HG03354 (cell line): Measurements from ENCODE around the gene IFI6.
"Not testable (repeated sequence)": the region's sequence is repeated elsewhere in the genome, so short reads cannot be mapped to it uniquely, and the experiment has no call there.

Experiments used
- ATAC-seq: cut with Tn5 transposase; IDR thresholded peaks from one replicate; pipeline ENCODE4 v1.9.1; 2021; ENCODE audit warnings: mild to moderate bottlenecking; ENCODE audit not compliant: unreplicated experiment, poor library complexity, severe bottlenecking

IFI6 gene

DNA sequence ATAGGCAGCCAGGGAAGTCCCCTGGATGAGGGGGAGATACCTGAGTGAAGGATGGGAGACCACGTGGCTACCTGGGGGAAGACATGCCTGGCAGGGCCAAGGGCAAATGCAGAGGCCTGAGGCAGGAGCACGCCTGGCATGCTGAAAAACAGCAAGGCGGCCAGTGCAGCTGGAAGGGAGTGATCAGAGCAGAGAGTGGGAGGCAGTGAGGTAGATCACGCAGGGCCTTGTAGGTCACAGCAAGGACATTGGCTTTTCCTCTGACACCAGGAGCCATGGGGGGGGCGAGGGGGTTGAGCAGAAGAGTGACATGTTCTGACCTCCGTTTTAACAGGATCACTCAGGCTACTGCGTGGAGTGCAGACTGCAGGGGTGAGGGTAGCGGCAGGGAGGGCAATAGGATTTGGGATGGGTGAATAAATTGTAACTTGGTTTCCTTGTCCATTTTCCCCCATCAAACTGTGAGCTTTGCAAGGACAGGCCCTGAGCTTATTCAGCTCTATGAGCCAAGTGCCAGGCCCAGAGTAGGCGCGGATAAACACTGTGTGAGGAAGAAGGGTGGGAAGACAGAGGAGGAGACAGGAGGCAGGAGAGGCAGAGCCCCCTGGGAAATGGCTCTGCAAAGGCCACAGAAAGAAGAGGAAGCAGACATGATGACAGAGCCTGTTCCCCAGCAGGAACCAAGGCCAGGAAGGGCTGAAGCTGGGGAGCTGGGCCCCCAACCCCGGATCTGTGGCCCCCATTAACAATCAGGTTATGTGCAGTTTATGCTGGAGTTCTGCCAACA is 16.6 kb downstream of the IFI6 start:
- ATAC-seq, result no peak

DNA sequence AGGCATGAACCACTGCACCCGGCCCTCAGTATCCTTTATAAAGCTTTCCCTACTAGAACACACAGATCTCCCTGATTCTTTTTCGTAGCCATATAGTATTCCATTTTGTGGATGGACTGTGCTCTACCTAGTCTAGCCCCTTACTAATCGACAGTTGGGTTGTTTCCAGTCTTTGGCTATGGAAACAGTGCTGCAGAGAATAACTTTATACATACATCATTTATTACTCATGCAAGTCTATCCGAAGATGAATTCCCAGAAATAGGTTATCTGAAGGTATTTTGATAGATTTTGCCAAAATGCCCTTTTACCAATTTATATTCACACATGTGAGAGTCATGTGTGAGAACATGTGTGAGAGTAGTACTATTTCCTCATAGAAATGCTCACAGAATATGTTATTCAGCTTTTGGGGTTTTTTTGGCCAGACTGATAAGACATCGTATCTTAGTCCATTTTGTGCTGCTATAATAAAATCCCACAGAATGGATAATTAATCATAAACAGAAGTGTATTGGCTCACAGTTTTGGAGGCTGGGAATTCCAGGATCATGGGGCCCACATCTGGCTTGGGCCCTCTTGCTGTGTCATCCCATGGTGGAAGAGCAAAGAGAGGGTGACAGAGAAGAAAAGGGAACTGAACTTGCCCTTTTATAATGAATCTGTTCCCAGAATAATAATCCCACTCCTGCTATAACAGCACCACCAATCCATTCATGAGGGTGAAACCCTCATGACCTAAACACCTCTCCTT is 19.7 kb downstream of the IFI6 start:
- ATAC-seq, result no peak

DNA sequence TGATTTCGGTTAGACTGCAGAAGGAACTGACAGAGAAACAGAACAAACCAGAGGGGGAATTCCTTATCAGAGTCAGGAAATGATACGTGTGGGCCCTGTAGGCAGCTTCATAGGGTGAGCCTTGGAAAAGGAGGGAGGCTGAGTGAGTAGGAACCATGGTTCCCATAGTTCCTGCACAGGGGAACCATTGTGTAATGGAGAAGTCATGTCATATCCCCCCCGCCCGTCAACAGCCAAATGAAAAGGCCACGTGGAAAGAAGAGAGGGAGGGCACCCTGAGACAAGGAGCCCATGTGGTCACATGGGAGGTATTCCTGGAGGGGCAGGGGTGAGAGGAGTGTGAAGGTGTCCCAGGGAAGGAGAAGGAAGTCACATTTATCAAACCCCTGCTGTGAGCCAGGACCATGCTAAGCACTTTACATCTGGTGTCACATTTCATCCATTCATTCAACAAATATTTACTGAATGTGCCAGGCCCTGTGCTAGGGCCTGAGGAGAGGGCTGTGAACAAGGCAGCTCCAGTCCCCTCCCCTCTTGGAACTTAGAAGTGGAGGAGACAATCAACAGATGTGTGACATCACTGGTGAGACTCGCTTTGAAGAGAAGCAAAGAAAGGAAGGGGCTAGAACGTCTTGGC is 21.3 kb downstream of the IFI6 start:
- ATAC-seq, result no peak

- no peak for ATAC-seq
Measured at GRCh38 chr1:27650171-27650538, 21.8 kb downstream of the IFI6 start.

GRCh38 chr1:27649306-27649635 is 22.7 kb downstream of the IFI6 start:
- ATAC-seq, result no peak

DNA sequence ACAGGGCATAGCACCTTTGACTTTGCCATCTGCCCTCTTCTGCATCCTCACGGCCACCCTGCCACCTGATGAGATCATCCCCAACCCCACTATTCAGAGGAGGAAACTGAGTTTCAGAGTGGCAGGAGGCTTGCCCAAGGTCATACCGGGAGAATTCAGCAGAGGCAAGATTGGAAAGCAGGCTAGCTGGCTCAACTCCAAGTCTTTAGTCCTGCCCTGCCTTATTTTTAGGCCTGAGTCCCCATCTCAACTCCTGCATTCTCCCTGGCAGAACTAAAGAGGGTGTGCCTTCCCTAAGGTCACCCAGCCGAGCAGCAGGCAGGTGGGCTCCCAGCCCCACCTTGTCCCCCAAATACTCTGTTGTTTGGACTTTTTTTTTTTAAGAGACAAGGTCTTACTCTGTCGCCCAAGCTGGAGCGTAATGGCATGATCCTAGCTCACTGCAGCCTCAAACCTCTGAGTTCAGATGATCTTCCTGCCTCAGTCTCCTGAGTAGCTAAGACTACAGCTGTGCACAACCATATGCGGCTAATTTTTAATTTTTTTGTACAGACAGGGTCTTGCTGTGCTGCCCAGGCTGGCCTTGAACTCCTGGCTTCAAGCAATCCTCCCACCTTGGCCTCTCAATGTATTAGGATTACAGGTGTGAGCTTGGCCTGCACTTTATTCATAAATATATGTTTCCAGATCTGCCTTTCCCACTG is 23.2 kb downstream of the IFI6 start:
- no peak for ATAC-seq

DNA sequence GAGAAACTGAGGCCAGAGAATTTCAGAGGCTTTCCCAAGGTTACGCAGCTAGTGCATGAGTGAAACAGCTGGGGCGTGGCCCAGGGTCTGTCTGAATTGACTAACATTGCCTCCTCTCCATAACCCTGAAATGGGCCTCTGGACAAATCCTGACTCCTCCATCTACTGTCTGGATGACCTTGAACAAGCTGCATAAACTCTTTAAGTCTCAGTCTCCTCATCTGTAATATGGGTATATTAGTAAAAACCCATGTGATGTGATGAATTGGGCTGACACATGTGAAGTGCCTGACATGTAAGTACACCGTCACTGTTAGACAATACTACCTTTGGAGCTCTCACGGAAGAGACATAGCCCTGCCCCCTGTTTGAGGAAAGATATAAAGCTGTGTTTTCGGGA is 24.7 kb downstream of the IFI6 start:
- ATAC-seq, result no peak

DNA sequence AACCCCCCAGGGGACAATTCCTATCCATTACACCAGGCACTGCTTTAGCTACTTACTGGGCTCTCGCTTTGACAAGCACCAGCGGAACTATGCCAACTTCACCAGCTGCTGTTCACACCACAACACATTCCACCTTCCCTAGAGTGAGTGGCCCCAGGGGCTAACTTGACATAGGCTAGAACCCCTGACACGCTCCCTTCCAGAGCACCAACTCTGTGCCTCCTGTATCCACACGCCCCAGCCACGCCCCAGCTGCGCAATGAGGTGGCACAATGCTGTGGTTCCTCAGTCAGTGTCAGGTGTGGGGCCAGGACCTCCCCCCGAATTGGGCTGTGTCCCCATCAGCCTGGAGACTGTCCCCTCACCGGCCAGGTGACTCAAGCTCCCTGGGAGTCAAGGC is 25.3 kb downstream of the IFI6 start:
- ATAC-seq, result no peak

DNA sequence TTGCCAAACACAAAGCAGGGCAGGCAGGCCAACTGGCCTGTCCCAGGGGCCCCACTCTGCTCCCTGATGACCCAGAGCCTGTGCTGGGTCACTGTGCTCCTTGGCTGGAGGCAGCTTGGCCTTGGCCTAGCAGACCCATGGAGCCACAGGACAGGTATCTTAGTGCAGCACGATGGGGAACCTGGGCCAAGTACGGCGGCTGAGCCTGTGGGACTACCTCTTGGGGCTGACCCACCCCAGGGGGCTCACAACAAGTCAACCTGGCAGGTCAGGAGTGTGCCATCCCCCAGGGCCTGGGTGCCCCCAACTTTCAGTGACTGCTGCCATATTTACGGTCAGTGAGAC is 26.9 kb downstream of the IFI6 start:
- ATAC-seq, result no peak

DNA sequence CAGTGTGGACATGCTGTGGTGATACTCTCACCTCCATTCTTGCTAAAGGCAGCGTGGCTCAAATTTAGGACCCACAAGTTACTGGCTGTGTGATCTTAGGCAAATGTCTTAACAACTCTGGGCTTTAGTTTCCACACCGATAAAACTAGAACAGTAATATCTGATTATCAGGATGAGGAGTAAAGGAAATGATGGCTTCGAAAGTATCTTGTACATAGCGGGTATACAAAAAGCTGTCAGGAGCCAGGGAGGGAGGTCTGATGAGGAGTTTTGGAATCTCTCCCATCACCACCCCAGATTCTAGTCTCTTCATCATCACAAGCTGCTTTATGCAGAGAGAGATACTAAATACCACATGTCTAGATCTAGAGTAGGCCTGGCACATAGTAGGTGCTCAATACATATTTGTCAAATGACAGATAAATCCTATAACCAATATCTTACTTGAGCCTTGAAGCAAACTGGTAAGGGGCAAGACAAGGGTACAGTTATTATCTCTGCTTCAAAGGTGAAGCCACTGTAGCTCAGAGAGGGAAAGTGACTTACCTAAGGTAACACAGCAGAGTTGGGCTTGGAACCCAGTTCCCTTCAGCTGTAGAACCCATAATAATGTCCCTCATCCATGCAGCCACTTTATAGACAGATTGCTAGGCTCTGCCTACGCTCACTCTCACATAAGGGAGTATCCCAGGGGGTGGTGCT is 27.5 kb downstream of the IFI6 start:
- ATAC-seq, result no peak

DNA sequence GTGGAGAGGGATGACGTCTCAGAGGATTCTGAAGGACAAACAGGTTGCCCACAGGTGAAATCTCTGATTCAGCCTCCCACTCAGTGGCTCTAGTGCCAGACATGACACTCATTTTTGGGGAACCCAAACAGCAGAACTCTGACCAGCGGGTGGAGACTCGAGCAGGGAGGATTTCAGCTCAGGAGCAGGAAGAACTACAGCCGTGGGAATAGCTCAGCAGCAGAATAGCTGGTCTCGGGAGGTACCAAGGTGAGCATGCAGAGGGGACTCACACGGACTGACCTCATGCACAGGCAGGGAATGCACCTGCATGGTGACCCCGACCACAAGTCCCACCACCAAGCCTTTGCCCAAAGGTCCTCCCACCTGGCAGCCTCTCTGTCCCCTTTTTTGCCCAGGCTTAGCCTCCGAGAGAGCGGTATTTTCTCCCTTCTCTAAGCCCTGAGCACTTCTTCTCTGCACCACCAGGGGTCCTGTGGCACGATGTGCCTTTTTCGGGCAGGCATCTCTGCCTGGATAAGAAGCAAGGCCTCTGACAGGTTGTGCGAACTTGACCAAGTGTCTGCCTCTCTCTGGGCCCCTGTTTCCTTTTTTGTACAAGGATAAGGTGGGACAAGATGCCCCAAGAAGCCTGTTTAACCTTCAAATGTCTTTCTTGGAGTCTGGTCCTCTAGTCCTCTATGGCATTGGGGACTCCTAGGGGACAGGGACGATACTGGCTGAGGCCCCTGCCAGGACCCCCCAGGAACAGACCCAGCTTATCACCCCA is 28.2 kb downstream of the IFI6 start:
- ATAC-seq, result no peak

DNA sequence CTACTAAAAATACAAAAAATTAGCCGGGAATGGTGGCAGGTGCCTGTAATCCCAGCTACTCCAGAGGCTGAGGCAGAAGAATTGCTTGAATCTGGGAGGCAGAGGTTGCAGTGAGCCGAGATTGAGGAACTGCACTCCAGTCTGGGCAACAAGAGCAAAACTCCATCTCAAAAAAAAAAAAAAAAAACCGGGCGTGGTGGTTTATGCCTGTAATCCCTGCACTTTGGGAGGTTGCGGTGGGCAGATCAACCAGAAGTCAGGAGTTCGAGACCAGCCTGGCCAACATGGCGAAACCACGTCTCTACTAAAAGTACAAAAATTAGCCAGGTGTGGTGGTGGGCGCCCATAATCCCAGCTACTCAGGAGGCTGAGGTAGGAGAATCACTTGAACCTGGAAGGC is 31.5 kb downstream of the IFI6 start:
- not testable (repeated sequence) for ATAC-seq

GRCh38 chr1:27638805-27639204 is 33.2 kb downstream of the IFI6 start:
- no peak for ATAC-seq

DNA sequence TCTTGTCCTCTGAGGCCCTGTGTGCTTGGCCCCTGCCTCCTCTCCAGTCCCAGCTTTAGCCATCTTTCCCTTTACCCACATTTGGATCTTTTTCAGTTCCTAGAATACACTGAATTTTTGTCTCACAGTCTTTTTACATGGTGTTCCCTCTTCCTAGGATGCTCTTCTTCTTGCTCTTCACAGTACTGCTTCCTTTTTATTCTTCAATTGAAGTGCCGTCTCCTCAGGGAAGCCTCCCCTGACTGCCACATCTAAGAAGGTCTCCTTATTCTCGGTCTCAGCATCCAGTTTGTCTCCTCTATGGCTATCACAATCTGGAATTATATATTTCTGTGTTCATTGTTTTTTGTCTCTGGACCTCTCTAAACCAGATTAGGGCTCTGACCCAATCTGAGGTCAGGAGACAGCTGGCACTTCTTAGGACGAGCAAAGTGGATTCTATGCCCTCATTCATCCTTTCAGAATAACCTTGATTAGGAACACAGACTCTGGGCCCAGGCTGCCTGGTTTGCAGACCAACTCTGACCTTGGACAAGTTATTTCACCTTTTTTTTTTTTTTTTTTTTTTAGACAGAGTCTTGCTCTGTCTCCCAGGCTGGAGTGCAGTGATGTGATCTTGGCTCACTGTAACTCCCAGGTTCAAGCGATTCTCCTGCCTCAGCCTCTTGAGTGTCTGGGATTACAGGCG is 33.8 kb downstream of the IFI6 start:
- ATAC-seq, result no peak

DNA sequence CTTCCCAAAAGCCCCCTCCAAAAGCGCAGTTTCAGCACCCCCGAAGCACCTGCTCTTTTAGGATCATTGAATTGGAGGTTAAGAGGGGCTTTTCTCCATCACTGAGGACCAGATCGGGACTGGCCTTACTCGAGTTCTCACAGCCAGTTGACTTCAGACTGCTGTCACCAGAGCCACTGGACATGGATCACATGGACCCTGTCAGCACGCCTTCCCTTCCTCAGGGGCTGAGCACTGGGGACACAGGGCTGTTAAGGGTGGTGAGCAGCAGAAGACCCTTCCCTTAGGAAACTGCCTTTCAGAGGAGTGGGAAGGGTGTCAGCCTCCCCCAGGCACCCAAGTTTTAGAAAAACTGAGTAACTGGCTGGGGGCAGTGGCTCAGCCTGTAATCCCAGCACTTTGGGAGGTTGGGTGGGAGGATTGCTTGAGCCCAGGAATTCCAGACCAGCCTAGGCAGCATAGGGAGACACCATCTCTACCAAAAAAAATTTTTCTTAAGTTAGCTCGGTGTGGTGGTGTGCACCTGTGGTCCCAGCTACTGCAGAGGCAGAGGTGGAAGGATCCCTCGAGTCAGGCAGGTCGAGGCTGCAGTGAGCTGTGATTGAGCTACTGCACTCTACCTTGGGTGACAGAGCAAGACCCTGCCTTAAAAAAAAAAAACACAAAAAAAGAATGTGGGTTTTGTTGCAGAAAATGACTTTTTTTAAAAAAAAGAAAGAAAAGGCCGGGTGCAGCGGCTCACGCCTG is 36.4 kb downstream of the IFI6 start:
- ATAC-seq, result no peak

DNA sequence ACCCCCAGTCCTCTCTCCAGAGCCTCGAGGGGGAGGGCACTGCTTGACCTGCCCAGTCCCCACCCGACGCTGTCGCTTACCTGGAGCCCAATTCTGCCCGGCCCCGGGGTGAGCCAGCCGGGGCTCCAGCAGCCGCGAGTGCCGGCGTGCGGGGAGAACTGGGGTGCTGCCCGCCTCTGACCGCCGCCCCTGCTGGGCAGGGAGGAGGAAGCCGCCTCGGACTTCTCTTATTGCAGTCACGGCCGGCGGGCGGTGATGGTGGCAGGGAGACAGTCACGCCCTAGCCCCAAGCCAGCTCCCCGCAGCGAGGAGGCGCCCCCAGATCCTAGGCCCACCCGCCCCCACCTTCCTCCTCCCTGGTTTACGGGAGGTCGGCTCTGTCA is 37.0 kb downstream of the IFI6 start, which contains the start of gene FGR:
Gene FGR (minus strand): TSS at position 201 of the 383 bp plus-strand sequence. CDS start 11,269 bp downstream, outside the sequence.
- ATAC-seq, result no peak

DNA sequence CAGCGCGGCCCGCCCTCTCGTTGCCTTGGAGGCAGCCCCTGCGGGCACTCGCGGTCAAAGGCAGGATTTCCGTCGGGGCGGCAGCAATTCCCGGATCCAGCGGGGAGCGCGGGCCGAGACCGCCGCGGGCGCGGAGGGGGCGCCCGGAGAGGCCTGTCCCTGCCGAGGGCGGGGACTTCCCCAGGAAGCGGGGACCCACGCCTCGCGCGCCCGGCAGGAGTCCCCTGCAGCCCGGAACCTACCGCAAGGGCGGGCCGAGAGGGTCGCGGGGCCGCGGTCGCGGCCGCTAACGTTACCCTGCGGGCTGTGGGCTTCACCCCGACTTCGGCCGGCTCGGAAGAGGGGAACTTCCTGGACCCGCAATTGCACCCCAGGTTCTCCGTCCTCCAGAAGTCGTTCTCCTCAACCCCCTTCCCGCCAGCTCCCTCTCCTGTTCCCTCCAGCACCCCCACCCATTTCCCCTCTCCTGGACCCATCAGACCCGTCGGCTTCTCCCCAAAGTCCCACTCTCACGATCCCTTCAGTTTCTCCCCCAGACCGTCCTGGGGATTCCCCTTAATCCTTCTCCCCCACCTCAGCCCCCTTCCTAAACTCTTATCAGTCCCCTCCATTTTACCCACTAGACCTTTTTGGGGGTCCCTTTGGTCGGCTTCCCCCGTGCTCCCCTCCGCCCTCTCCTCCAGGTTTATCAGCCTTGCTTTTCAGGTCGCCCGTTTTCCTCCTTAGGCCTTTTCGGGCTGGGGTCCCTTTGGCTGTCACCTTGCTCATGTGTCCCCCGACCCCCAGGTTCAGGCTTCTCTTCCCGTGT is 37.6 kb downstream of the IFI6 start:
- no peak for ATAC-seq
